22Rv1 (cell line): Measurements from ENCODE around the gene HTATSF1.

Experiments
- H3K27ac ChIP-seq: fragments of 450-650 bp; 2 replicates; pipeline ENCODE4 v1.5.1; 2017
- ZFX ChIP-seq: fragments of 450-650 bp; IDR thresholded peaks from 2 replicates; pipeline ENCODE4 v1.6.1; 2017; ENCODE audit warnings: antibody characterized with exemption, borderline replicate concordance
- TF ChIP-seq, protein P1 (sequence below): fragments of 450-650 bp; IDR thresholded peaks from 2 replicates; pipeline ENCODE4 v1.5.1; 2017; ENCODE audit warnings: mild to moderate bottlenecking

HTATSF1 gene

DNA sequence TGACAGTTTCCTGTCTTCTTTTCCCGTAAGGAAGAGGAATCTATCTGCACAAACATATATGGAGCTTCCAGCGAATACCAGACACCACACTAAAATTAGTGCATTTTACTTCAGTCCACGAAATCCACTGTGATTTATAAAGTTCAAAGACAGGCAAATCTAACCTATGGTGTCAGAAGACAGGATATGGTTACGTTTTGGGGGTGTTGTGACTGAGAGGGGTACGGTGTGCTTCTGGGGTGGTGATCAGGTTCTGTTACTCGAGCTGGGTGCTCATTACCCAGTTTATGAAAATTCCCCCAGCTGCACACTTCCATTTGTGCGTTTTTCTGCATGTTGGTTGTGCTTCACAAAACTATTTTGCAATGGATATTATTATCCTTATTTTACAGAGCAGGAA lies 44.9 kb downstream of the HTATSF1 start:
- no peak overlapping the region for H3K27ac ChIP-seq
- TF ChIP-seq, protein P1, sequence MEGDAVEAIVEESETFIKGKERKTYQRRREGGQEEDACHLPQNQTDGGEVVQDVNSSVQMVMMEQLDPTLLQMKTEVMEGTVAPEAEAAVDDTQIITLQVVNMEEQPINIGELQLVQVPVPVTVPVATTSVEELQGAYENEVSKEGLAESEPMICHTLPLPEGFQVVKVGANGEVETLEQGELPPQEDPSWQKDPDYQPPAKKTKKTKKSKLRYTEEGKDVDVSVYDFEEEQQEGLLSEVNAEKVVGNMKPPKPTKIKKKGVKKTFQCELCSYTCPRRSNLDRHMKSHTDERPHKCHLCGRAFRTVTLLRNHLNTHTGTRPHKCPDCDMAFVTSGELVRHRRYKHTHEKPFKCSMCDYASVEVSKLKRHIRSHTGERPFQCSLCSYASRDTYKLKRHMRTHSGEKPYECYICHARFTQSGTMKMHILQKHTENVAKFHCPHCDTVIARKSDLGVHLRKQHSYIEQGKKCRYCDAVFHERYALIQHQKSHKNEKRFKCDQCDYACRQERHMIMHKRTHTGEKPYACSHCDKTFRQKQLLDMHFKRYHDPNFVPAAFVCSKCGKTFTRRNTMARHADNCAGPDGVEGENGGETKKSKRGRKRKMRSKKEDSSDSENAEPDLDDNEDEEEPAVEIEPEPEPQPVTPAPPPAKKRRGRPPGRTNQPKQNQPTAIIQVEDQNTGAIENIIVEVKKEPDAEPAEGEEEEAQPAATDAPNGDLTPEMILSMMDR: no peak

DNA sequence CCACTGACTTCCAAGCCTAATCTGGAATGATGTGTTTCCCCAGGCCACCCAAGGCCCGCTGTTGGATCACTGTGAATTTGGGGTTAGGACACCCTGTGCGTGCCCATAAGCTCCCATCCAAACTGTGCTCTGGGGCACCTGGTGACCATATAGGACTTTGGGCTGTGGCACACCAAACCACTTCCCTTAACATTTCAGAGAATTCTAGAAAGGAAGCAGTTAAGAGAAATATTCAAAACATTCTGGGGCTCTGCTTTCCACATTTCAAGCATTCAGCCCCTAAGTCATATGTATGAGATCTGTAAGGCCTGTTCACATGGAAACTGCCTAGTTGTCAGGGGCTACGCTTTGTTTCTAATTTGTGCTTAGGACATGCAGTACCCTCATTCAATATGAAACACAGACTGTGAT lies 49.0 kb downstream of the HTATSF1 start:
- no peak overlapping the region for H3K27ac ChIP-seq
- TF ChIP-seq, protein P1: no peak
- no peak for TF ChIP-seq ZFX

DNA sequence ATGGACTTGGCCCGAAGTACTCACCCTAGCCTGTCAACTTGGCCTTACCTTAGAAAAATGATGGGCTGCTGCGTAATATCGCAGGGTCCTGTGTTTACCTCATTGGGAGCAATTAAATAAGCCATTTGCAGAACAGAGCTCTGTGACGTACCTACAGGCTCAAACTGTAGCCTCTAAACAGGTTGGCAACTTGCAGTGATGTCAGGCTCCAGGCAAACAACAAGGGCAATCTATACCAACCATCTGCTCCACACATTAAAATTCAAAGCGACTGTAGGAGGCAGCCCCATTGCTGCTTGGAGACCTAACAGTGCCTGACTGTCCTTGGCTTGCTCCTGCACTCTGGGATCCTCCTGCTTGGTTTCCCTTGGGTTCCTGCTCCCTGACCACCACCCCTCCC lies 51.8 kb downstream of the HTATSF1 start:
- TF ChIP-seq, protein P1: no peak
- TF ChIP-seq ZFX: no peak
- H3K27ac ChIP-seq: no peak overlapping the region

DNA sequence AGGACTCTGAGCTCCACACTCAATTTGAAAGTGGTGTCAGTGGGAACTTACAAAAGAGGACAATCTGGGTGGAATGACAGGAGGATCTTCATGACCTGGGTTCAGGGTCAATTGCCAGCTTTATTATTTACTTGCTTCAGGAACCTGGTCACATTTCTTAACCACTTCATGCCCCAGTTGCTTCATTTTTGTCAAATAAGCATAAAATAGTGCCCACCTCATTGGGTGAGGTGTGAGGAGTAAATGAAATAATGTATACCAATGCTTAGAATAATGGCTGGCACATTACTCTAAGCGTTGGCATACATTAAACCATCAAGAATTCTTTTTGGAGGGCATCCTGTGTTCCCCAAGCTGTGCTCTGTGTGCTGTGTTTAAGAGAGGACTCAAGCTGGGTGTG lies 54.0 kb downstream of the HTATSF1 start:
- H3K27ac ChIP-seq: no peak overlapping the region
- TF ChIP-seq ZFX: no peak
- TF ChIP-seq, protein P1: no peak

DNA sequence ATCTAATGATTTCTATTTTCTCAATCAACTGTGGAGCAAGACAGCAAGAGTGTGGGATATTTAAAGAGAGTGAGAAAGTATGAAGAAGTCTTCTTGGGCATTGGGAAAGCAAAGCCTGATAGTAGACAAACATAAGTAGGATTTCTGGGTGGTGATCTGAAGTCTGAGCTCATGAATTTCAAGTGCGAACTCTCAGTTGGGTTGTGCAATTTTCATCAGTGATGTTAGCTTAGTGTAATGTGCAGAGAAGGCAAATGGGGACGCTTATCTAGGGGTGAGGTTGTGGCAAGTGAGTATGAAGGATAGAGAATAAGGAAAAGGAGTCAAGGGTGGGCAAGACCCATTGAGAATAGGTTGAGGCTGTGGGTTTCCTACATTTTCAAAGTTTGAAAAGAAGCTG lies 58.3 kb downstream of the HTATSF1 start:
- TF ChIP-seq, protein P1: no peak
- no peak for TF ChIP-seq ZFX
- H3K27ac ChIP-seq: no peak overlapping the region
